Smooth muscle cell of trachea (primary cell): ENCODE data around the gene SLC10A3. TPM values are rescaled to one million over a fixed set of nuclear protein-coding genes. Genes with fewer than 3 reads are reported as not detected.

ENCODE experiments used
- total RNA-seq: library from RNA; depleted of rRNA; stranded (reverse); fragments of >200 nt; gene quantifications from 2 replicates; pipeline ENCODE4 v1.2.1, GENCODE V29; 2014

The SLC10A3 gene, protein sequence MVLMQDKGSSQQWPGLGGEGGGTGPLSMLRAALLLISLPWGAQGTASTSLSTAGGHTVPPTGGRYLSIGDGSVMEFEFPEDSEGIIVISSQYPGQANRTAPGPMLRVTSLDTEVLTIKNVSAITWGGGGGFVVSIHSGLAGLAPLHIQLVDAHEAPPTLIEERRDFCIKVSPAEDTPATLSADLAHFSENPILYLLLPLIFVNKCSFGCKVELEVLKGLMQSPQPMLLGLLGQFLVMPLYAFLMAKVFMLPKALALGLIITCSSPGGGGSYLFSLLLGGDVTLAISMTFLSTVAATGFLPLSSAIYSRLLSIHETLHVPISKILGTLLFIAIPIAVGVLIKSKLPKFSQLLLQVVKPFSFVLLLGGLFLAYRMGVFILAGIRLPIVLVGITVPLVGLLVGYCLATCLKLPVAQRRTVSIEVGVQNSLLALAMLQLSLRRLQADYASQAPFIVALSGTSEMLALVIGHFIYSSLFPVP
- total RNA-seq, result 21.1 and 33.6 TPM in 2 replicates

DNA sequence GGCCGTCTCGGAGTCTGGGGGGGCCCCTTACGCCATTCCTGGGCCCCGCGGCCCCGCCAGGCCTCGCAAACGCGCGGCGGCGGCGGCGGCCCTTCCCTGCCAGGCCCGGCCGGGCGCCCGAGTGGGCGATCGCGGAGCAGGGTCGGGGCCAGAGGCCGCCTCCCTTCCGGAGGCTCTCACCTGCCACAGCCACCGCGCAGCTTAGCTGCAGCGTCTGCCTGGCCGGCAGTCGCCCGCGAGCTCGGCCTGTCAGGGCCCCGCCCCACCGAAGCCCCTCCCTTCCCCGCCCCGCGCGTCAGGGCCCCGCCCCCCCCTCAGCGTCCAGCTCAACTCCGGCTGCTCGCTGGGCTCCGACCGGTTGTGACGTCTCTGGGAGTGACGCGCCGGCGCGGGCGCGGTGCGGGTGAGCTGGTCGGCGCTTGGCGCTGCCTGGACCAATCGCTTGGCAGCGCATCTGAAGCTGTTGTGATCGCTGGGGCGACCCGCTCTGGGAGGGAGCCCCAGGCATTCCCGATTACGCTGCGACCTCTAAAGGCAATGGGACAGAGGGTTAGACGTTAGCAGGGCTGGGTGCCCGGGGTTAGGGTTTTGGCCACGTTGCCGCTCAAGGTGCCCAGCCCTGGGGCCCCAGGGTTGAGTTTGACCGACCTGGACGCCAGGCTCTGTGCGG, at the start of gene SLC10A3:
Gene SLC10A3 (minus strand): TSS at position 216 of the 670 bp plus-strand sequence. CDS start 1,689 bp downstream, outside the sequence.

GRCh38 chrX:154515966-154516655, 25.7 kb upstream of the SLC10A3 start, which contains the start of gene FAM3A:
Gene FAM3A, minus strand, starts transcription at chrX:154516232. Its CDS starts 460 bp downstream, at chrX:154515772.

DNA sequence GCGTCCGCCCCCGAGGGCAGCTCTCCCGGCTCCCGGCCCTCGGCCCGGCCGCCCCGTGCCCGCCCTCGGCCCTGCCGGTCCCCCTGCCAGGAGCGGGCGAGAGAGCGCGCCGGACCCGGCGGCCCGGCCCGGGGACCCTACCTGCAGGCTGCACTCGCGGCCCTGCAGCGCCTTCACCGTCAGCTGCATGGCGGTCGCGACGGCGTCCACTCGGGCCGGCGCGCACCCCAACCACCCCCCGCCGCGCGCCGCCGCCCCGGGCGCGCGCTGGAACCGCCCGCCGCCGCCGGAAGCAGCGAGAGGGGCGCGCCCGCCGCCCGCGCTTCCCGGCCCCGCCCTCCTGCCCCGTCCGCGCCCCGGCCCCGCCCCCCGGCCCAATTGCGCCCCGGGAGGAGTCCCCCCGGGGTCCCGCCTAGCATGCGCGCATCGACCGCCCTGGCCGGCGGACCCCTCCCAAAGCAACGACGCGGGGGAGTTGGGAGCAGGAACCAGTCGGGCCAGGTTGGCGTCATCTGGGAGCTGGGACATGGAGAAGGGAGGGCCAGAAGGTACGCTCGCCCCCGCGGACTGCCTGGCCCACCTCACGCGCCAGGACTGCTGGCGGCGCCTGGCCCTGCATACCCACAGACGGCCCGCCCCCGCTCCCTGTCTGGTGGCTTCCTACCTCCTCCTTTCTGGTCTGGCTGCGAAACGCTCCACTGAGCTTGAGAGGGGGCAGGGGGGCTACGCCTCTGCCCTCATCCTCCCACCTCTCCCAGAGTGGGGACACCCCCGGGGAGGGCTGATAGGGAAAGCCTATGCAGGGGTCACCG, 3.8 kb downstream of the SLC10A3 start, which contains the start of gene UBL4A:
Gene UBL4A (minus strand): TSS at position 220 of the 812 bp plus-strand sequence. CDS start 31 bp downstream, at position 189.

DNA sequence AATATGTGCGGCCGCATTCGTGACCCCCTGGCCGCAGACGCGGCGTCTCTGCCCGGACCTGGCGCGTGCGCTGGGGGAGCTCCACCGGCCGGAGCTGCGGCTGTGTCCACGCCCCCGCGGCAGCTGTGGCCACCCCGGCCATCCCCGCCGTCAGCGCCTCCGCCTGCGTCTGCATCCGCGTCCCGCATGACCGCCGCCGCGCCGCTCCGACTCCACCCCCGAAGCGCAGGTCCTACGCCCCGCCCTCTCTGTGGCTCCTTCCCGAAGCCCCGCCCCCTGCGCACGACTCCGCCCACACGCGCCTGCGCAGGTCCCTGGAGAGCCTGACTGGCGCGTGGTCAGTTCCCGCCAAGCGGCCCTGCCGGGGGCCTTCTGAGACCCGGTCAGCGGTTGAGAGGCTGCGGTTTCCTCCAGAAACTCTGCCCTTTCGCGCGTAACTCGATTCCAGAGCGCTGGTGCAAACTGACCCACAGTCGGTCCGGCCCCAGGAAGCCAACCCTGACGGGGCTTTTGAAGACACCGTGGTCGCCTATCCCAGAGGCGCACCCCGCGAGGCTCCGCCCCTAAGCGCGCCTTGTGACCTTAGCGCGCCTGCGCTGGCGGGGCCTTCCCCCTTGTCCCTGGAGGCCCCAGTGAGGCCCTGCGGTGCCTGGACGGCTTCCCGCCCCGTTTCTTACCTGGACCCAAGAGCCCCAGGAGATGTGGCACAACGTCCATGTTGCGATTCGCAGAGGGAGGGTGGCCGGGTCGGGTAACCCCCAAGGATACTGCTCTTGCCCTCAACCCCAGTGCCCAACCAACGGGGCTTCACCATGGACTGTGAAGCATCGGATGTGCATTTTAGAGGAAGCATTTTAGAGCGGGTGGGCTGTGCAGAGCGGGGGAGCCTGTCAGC, 11.5 kb downstream of the SLC10A3 start, which contains the start of gene LAGE3:
Gene LAGE3 (minus strand): TSS at position 554 of the 895 bp plus-strand sequence. CDS start 366 bp downstream, at position 188.

DNA sequence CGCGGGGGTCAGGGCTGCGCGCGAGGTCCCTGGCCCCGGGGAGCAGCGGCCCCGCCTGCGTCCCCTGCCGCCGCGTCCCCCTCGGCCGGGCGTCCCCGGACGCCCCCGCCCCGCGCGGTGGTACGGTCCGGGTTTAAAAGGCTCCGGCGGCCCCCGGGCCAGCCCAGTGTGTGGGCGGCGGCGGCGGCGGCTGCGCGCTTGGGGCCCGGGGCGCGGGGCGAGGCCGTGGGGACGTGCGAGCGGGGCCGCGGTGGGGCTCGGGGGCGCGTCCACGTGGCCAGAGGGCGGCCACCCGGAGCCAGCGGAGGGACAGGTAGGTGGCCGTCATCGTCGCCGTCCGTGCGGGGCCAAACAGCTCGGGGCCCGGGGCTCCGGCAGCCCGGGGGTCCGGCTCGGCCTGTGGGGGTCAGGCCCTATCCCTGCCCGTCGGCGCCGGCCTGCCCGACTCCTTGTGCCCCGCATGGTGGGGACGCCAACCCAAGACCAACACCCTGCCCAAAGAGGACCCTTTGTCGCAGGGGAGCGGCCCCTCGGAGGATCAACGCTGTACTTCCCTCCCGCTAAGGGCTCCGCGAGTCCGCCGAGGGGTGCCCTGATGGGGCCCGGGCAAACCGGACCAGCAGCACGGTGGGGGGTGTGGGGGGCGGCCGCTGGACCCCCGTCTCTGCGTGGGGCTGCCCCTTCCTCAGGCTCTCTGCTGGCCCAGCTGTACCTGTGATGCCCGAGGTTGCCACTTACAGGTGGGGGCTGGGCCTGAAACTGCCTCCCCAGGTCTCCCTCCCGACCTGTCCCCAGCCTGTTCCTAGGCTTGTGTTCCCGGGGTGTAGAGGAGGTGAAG, 32.1 kb downstream of the SLC10A3 start, which contains the start of gene PLXNA3:
Gene PLXNA3 (plus strand): TSS at position 166 of the 838 bp plus-strand sequence. CDS start 1,903 bp downstream, outside the sequence.

GRCh38 chrX:154443992-154444754, 46.3 kb downstream of the SLC10A3 start, which contains the start of gene FAM50A:
Gene FAM50A, plus strand, starts transcription at chrX:154444141. Its CDS starts 95 bp downstream, at chrX:154444236.

Other genes starting within 250 kb of the SLC10A3 start
- not detected in 2 replicates for gene OPN1MW3, start 233.0 kb downstream of the SLC10A3 start, total RNA-seq
- gene TEX28, start 195.5 kb downstream of the SLC10A3 start, total RNA-seq, result 0.17 TPM in 1 of 2 replicates, not detected in the other
- not detected in 2 replicates for gene TKTL1, start 194.8 kb downstream of the SLC10A3 start, total RNA-seq
- 1,846 and 2,620 TPM in 2 replicates for gene FLNA, start 116.0 kb downstream of the SLC10A3 start, total RNA-seq
- gene EMD, start 111.3 kb downstream of the SLC10A3 start, total RNA-seq, result 25.6 and 29.4 TPM in 2 replicates
- 1,913 and 5,394 TPM in 2 replicates for gene RPL10, start 92.3 kb downstream of the SLC10A3 start, total RNA-seq
- gene DNASE1L1, start 81.4 kb downstream of the SLC10A3 start, total RNA-seq, result 60.4 and 78.9 TPM in 2 replicates
- gene TAFAZZIN, start 79.1 kb downstream of the SLC10A3 start, total RNA-seq, result 17.7 and 23.0 TPM in 2 replicates
- gene ATP6AP1, start 62.0 kb downstream of the SLC10A3 start, total RNA-seq, result 68.9 and 89.0 TPM in 2 replicates
- gene GDI1, start 53.5 kb downstream of the SLC10A3 start, total RNA-seq, result 63.3 and 141 TPM in 2 replicates
- 73.3 and 85.2 TPM in 2 replicates for gene FAM50A, start 46.5 kb downstream of the SLC10A3 start, total RNA-seq
- gene PLXNA3, start 32.3 kb downstream of the SLC10A3 start, total RNA-seq, result 24.0 and 31.8 TPM in 2 replicates
- gene LAGE3, start 11.3 kb downstream of the SLC10A3 start, total RNA-seq, result 22.3 and 23.5 TPM in 2 replicates
- 39.0 and 75.4 TPM in 2 replicates for gene UBL4A, start 4.0 kb downstream of the SLC10A3 start, total RNA-seq
- gene FAM3A, start 25.6 kb upstream of the SLC10A3 start, total RNA-seq, result 38.3 and 43.5 TPM in 2 replicates
- 141 and 233 TPM in 2 replicates for gene G6PD, start 56.2 kb upstream of the SLC10A3 start, total RNA-seq
- 26.5 and 28.6 TPM in 2 replicates for gene IKBKG, start 57.0 kb upstream of the SLC10A3 start, total RNA-seq
- not detected in 2 replicates for gene CTAG1A, start 94.5 kb upstream of the SLC10A3 start, total RNA-seq
- gene CTAG1B, start 128.7 kb upstream of the SLC10A3 start, total RNA-seq, result not detected in 2 replicates
- gene CTAG2, start 162.9 kb upstream of the SLC10A3 start, total RNA-seq, result not detected in 2 replicates